Activated T-cell treated with anti-CD3 and anti-CD28 coated beads for 1 hour (primary cell): ENCODE results near the gene MARK4.
"Not testable (repeated sequence)": the region's sequence is repeated elsewhere in the genome, so short reads cannot be mapped to it uniquely, and the experiment has no call there.

ENCODE experiments used
- DNase-seq: peaks from one replicate; pipeline ENCODE4 v3.0.0-alpha.2; 2020; ENCODE audit warnings: low read depth

The MARK4 gene

DNA sequence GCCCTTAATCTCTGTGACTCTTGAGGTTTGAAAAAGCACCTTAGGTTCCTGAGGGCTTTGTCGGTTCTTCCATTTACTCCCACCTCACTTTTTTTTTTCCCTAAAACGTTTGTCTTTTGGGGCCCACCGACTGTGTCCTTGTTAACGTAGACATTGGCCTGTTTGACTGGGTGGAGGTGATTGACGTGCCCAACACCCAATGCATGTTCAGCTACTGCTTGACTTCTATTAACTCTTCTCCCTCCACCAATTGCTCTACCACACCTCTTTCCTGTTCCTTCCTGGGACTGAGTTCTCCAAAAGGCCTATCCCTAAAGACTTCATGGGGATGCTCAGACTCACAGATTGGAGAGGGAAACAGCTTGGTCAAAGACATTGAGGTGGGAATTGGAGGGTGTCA lies 54.4 kb downstream of the MARK4 start:
- DNase-seq, result no peak

DNA sequence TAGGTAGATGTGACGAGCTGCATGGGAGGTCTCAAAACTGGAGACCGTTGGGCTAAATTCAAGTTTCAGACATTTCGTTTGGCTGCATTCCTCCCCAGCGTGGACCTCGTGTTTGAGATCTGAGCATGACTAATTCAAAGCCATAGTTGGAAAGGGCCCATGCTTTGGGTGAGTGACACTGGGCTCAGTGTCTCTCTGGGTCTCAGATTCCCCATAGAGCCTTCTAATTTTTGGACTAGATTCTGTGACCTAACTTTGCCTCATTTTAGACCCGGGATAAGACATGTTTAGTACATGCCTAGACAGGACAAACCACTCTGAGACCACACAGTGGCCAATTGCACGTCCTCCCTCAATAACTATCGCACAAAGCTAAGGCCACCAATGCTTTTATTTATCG lies 55.0 kb downstream of the MARK4 start:
- DNase-seq, result no peak

DNA sequence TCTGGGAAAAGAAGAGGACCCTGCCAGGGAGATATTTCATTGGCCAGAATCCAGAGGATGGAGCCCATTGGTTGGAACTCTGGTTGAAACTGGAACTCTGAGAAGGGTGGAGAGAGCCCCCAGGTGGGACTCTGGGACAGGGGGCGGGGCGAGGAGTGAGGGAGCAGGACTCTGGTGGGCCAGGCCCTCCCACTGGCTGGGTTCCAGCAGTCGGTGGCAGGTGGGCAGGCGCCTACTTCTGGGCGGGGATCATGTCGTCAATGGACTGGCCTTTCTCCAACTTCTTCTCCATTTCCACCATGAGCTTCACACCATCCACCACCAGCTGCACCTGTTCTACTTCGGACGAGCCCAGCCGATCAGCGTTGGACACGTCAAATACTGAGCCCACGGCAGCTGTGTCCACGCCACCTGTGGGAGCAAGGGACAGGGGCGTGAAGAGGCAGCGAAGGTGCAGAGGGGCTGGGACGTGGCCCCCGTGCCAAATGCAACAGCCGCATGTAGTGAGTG lies 55.5 kb downstream of the MARK4 start:
- no peak for DNase-seq

DNA sequence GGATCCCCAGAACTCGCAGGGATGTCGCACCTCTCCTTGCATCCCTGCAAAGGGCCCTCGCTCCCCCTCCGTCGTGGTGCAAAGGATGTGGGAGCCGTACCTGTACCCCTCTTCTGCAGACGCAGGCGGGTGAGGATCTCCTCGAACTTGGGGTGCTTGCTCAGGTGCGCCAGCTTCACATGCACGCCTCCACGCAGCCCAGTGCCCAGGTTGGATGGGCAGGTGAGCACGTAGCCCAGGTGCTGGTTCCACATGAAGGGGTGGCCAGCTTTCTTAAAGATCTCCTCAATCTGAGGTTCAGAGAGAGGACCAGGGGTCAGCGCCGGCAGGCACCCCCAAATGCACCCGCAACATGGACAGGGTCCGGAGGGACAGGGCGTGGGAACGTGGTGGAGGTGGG lies 56.3 kb downstream of the MARK4 start:
- no peak for DNase-seq

DNA sequence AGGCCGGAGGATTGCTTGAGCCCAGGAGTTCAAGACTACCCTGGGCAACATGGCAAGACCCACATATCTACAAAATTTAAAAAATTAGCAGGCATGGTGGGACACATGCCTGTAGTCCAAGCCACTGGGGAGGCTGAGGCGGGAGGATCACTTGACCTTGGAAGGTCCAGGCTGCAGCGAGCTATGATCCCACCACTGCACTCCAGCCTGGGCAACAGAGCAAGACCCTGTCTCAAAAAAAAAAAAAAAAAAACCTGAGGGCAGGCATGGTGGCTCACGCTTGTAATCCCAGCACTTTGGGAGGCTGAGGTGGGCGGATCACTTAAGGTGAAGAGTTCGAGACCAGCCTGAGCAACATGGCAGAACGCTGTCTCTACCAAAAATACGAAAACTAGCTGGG lies 58.3 kb downstream of the MARK4 start:
- DNase-seq, result not testable (repeated sequence)

DNA sequence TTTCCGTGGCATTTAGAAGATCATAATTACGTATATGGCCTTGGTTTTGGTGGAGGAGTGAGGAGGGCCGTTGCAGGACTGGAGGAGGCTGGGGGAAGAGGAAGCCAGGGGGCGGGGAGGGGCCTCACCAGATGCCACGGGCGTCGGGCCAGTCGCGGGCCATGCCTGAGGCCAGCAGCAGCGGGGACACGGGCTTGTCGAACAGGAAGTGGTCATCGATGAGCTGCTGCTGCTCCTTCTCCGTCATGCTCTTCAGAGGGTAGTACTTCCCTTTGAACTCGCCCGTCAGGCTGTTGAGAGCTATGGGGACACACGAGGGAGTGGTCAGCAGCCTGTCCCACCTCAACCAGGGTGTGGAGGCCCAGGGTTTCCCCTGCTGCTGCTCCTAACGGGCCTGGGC lies 60.5 kb downstream of the MARK4 start:
- DNase-seq, result no peak

DNA sequence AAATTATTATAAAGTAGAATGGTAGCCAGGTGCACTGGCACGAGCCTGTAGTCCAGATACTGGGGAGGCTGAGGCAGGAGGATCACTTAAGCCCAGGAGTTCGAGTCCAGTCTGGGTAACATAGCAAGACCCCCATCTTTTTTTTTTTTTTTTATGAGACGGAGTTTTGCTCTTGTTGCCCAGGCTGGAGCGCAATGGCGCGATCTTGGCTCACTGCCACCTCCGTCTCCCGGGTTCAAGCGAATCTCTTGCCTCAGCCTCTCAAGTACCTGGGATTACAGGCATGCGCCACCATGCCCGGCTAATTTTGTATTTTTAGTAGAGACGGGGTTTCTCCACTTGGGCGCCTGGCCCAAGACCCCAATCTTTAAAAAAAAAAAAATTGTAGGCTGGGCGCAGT lies 61.2 kb downstream of the MARK4 start:
- not testable (repeated sequence) for DNase-seq

DNA sequence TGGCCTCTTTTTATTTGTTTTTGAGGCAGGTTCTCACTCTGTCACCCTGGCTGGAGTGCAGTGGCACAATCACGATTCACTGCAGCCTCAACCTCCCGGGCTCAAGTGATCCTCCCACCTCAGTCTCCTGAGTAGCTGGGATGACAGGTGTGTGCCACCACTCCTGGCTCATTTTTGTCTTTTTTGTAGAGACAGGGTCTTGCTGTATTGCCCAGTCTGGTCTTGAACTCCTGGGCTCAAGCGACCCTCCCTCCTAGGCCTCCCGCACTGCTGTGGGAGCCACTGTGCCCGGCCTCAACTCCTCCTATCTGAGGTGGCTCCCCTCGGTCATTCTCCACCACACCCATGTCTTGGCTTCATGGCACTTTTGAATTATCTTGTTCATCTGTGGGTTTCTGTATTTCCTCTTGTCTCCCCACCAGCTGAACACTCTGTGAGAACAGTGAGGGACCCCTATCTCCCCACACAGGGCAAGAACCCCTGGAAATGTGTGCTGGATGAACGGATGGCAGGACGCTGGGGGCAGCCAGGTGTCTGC lies 63.7 kb downstream of the MARK4 start:
- no peak for DNase-seq

DNA sequence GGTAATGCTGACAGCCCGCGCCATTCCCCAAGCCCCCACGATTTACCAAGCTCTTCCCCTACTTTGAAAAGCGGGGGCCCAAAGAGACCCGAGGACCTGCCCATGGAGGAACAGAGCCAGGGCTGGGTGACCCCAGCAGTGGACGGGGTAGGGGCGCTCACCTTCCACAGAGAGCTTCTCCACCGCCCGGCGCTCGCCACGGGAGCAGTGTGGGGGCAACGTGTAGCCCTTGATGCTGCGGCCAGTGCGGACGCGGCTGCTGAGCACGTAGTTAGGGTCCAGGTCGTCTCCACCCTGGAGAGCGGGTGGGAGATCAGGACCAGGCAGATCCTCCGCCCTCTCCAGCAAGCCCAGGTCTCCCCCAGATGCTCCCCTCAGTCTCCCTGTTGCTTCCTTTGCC lies 64.2 kb downstream of the MARK4 start:
- no peak for DNase-seq

DNA sequence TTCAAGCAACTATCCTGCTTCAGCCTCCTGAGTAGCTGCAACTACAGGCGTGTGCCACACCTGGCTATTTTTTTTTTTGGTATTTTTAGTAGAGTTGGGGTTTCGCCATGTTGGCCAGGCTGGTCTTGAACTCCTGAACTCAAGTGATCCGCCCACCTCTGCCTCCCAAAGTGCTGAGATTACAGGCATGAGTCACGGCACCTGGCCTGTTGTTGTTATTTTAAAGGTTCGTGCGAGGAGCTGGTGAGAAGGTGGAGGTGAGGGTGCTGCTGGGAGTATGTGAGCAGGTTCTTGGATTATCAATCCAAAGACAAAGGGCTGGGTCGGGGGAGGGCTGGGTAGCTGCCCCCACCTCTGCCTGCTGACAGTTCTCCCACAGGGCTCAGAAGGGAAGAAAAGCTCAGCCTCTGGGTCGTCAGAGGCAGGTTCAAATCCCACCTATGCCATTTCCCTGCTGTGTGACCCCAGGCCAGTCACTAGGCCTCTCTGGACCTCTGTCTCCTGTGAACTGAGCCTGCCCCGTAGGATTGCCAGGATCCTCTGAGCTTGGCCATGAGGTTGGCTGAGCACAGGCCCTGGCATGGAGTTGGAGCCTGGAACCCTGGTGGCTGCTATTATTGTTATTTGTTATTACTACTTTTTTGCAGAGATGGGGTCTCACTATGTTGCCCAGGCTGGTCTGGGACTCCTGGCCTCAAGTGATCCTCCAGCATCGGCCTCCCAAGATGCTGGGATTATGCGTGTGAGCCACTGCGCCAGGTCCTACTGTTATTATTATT lies 70.1 kb downstream of the MARK4 start:
- no peak for DNase-seq

DNA sequence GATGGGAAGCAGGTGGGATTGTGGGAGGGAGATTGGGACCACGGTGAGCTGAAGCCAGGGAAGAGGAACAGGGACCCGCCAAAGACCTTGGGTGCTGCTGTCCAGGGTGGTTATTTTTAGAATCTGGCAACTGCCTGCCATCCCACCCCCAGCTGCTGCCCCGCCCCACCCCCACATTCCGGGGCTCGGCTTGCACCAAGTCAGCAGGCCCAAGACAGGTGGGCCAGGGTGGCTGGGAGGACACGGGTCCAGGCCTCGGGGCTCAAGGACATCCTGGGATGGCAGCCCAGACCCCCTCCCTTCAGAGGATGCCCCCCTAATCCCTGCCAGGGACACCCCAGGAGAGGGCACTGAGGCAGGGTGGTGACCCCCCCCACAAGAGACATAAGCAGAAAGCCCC lies 70.8 kb downstream of the MARK4 start:
- no peak for DNase-seq

DNA sequence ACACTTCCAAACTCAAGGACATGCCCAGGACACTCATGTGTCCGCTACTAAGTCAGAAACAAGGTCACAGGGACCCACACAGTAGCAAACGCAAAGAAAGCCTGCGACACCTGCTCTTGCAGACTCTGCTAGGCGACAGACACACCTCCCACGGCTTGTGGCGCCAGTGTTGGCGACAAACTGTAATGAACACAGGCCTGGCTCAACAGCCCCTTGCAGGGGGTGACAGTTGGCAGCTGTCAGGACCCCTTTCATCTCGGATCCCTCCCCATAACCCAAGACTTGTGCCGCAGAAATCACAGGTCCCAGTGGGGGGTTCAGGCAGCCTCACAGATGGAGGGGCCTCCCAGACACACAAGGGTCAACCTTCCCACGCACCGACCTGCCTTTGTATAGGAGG lies 71.2 kb downstream of the MARK4 start:
- DNase-seq, result no peak

DNA sequence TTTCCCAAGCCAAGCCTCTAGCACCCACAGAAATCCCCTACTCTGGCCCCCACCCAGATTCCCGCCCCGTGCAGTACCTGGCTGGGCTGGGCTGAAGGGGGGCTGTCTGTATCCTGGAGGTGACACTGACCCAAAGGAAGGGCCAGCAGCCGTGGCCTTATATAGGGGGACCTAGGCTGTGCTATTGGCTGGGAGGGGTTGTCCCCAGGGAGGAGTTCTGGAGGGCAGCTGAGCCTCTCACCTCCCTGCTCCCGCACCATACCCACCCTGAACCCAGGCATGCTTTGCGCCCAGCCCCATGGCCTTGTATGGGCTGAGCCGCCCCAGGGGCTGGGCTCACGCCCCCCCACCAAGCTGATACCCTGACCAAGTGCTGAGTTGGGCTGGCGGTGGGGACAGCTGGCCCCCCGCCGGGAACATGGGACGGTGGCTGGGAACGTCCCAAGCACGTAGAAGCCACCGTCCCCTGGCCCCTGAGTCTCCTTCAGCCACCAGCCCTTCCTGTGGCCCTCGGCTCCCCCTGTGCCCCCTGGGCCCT lies 71.7 kb downstream of the MARK4 start, which contains the start of gene CKM:
Gene CKM (minus strand): TSS at position 132 of the 538 bp plus-strand sequence. CDS start 3,162 bp downstream, outside the sequence.
- no peak for DNase-seq

DNA sequence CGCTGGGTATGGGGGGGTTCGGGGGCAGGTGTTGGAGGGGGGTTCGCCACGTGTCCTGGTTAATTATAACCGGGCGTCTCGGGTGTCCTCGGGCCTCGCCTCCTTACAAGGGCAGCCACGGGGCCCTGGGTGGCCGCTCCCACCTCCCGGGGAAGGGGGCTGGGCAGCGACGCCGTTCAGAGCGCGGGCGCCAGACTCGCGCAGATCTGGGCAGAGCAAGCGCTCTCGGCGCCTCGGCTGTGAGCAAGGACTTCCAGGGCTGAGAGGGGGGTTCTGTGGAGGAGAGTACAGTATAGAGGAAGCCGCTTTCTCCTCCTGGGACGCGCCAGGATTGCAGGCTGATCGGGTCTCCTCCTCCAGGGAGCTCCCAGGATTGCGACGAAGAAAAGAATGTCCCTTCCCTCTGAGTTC lies 72.6 kb downstream of the MARK4 start:
- no peak for DNase-seq

DNA sequence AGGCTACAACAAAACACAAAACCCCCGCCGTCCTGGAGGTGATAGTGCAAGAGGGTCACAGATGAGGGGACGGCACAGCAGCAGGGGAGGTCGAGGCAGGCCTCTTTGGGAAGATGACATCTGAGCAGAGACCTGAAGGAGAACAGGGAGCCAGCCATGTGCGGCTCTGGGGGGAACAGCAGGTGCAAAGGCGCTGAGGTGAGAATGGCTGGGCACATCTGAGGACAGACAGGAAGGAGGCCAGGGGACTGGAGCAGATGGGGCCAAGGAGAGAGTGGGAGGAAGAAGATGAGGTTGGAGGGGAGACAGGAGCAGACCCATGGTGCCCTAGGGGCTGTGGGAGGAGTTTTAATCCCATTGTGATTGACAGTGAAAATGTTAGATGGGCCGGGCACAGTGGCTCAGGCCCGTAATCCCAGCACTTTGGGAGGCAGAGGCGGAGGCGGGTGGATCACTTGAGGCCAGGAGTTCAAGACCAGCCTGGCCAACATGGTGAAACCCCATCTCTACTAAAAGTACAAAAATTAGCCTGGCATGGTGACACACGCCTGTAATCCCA lies 73.4 kb downstream of the MARK4 start:
- DNase-seq, result no peak

DNA sequence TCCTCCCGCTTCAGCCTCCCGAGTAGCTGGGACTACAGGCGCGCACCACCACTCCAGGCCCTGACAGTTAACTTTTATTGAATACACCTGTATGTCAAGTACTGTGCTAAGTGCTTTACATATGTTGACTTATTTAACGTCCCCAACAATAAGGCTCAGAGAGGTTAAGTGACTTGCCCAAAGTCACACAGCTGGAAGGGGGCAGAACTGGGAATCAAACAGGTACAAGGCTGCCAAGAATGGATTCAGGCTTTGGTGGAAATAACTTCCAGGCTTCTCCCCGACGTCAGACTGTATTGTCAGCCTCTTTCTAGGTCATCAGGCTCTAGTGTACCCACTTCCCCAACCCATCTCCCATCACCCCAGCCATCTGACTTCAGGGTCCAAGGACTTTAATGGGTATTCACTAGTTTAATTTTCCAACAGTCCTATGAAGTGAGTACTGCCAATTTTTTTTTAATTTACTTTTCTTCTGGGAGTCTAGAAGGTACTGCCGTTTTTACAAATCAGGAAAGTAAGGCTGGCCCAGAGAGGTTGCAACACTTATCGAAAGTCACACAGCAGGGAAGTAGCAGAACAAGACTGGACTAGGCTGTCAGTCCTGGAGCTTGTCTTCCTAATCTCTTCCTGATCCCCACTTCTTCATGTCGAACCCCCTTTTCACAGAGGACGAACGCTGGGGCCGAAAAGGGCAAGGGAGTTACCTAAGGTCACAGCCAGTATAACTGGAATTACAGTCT lies 76.5 kb downstream of the MARK4 start:
- DNase-seq, result no peak

DNA sequence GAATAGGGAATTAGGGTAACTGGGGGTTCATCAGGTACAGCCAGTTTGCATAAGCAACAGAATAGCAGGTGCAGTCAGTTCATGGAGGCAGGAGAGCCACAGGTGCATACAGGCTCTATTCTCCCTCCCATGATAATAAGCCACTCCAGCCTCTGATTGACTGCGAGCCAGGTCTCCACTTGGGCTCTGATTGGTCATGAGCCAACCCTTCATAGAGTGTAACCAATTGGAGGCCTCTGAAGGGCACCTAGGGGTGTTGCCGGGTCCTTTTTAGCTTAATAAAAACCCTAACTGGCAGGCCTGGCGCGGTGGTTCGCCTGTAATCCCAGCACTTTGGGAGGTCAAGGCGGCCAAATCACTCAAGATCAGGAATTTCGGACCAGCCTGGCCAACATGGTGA lies 80.3 kb downstream of the MARK4 start:
- no peak for DNase-seq

DNA sequence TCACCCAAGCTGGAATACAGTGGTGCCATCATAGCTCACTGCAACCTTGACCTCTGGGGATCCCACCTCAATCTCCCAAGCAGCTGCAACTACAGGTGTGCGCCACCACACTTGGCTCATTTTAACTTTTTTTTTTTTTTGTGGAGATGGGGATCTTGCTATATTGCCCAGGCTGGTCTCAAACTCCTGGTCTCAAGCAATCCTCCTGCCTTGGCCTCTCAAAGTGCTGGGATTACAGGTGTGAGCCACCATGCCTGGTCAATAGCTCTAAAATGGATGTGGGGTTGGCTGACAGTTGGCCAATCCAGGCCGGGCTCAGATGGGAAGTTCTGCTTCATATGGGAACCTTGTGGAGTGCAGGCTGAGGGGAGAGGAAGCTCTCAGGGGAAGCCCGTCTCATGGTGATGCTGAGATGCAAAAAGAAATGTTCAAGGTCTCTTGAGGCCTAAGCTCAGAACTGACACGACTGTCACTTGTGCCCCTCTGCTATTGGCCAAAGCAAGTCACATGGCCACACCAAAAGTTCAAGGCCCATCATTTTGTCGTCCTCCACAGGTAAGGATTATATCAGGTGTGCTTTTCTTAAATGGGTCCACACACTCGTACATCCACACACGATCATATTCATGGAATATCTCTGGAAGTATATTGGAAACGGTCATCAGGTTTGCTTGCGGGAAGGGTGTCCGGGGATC lies 82.7 kb downstream of the MARK4 start:
- DNase-seq, result no peak

DNA sequence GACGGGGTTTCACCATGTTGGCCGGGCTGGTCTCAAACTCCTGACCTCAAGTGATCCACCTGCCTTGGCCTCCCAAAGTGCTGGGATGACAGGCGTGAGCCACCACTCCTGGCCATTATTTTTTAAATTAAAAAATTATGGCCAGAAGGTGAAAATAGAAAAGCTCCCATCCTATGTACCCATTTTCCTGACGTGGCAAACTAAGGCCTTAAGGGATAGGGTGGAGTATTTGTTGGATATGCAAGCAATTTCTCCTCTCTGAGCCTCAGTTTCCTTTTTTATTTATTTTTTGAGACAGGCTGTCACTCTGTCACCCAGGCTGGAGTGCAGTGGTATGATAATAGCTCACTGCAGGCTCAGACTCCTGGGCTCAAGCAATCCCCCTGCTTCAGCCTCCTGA lies 83.8 kb downstream of the MARK4 start:
- DNase-seq, result not testable (repeated sequence)

DNA sequence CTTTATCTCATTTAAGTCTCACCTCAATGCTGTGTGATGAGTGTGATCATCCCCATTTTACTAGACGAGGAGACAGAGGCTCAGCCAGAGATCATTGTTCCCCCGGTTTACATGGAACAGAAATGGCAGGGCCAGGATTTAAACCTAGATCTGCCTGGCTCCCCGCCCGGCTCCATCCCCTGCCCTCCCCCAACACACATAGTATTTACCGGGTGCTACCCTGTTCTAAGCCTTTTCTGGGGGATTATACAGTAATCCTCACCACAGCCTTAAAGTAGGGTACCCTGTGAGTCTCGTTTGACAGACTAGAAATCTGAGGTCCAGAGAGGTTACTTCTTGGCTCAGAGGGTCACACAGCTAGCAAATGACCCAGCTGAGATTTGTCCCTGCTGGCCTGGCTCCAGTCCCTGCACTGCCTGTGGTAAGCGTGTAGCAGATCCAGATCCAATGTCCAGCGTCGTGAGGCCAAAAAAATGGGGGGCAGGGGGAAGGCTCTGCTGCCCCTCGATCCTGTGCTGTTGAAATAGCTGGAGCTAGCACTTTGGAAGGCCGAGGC lies 85.7 kb downstream of the MARK4 start:
- no peak for DNase-seq

DNA sequence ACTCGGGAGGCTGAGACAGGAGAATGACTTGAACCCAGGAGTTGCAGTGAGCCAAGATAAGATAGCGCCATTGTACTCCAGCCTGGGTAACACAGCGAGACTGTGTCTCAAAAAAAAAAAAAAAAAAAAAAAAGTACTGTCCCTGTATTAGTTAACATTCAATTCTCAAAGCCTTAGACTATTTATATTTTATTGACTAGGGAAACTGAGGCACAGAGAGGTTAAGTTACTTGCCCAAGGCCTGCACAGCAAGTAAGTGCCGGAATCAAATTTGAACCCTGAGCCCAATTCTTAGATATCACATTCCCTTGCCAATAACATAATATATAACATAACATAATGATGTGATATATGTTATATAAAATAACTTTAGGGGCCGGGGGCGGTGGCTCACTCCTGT lies 88.6 kb downstream of the MARK4 start:
- DNase-seq, result no peak
